Measurements from ENCODE around the gene TBC1D22A. TPM values are rescaled to one million over a fixed set of nuclear protein-coding genes. Genes with fewer than 3 reads are reported as not detected.

Gene TBC1D22A
- total RNA-seq, 4 donors from 2014 or later, result 18.8 to 25.2 (median 23.1) TPM

GRCh38 chr22:47215851-47216250, 453.4 kb downstream of the TBC1D22A start:
- no peaks in the 10 kb centered on the region for H3K36me3 ChIP-seq
- in situ Hi-C loops (cut with MboI; ENCODE audit: low sequenced_read_pairs in 4 of 4), result no loop called here
- no peaks in the 10 kb centered on the region for H3K9me3 ChIP-seq
- H3K4me1 ChIP-seq, result no peaks in the 10 kb centered on the region
- intact Hi-C loops (cut with DNase I; ENCODE audit: low total_unique reads), result no loop called here
- H3K27ac ChIP-seq, result no peak overlapping the region
- no peak for ATAC-seq
- no peak overlapping the region for H3K4me3 ChIP-seq
- no peak for DNase-seq
- no peak for TF ChIP-seq POLR2A (IDR thresholded peaks at IDR 0.05)
- no peak for TF ChIP-seq CTCF (IDR thresholded peaks at IDR 0.05 in 4 of 5, conservative IDR thresholded peaks at IDR 0.05 in 1 of 5)
- no peaks in the 10 kb centered on the region for H3K27me3 ChIP-seq

GRCh38 chr22:47218671-47219070, 456.2 kb downstream of the TBC1D22A start:
- in situ Hi-C loops (cut with MboI; ENCODE audit: low sequenced_read_pairs in 4 of 4) (no loop called here), intact Hi-C loops (cut with DNase I; ENCODE audit: low total_unique reads) (no loop called here)
- no peak for DNase-seq
- no peak for ATAC-seq
- Histone ChIP-seq H3K27me3 (peaks cover 0 to 9% (median 3%) of the 10 kb centered on the region in 3 donors), H3K4me1 (no peaks in the 10 kb centered on the region), H3K27ac (no peak overlapping the region), H3K36me3 (no peaks in the 10 kb centered on the region), H3K9me3 (no peaks in the 10 kb centered on the region), H3K4me3 (no peak overlapping the region)
- TF ChIP-seq CTCF (IDR thresholded peaks at IDR 0.05 in 4 of 5, conservative IDR thresholded peaks at IDR 0.05 in 1 of 5), result no peak
- no peak for TF ChIP-seq POLR2A (IDR thresholded peaks at IDR 0.05)

GRCh38 chr22:47219789-47220188, 457.3 kb downstream of the TBC1D22A start:
- Histone ChIP-seq H3K27ac (no peak overlapping the region), H3K27me3 (peaks cover 0 to 11% (median 3%) of the 10 kb centered on the region in 3 donors), H3K9me3 (no peaks in the 10 kb centered on the region), H3K4me1 (no peaks in the 10 kb centered on the region), H3K36me3 (no peaks in the 10 kb centered on the region), H3K4me3 (no peak overlapping the region)
- ATAC-seq (no peak), DNase-seq (no peak)
- TF ChIP-seq CTCF (IDR thresholded peaks at IDR 0.05 in 4 of 5, conservative IDR thresholded peaks at IDR 0.05 in 1 of 5) (no peak), POLR2A (IDR thresholded peaks at IDR 0.05) (no peak)
- in situ Hi-C loops (cut with MboI; ENCODE audit: low sequenced_read_pairs in 4 of 4), result no loop called here
- intact Hi-C loops (cut with DNase I; ENCODE audit: low total_unique reads), result no loop called here

- no peak for ATAC-seq
- in situ Hi-C loops (cut with MboI; ENCODE audit: low sequenced_read_pairs in 4 of 4) (no loop called here), intact Hi-C loops (cut with DNase I; ENCODE audit: low total_unique reads) (no loop called here)
Measured at GRCh38 chr22:47220752-47221151, 458.3 kb downstream of the TBC1D22A start.

More at GRCh38 chr22:47220752-47221151, 458.3 kb downstream of the TBC1D22A start:
- Histone ChIP-seq H3K27me3 (peaks cover 0 to 11% (median 3%) of the 10 kb centered on the region in 3 donors), H3K36me3 (no peaks in the 10 kb centered on the region), H3K27ac (no peak overlapping the region), H3K9me3 (no peaks in the 10 kb centered on the region), H3K4me3 (no peak overlapping the region), H3K4me1 (no peaks in the 10 kb centered on the region)
- TF ChIP-seq POLR2A (IDR thresholded peaks at IDR 0.05) (no peak), CTCF (IDR thresholded peaks at IDR 0.05 in 4 of 5, conservative IDR thresholded peaks at IDR 0.05 in 1 of 5) (no peak)
- no peak for DNase-seq

Data from gastrocnemius medialis (tissue), 4 donors.